Lung (tissue), 12 donors: ENCODE measurements around the gene FRYL. TPM values are rescaled to one million over a fixed set of nuclear protein-coding genes. Genes with fewer than 3 reads are reported as not detected.

Experiments used
- ATAC-seq: fragments of 200-7000 bp; cut with Tn5 transposase; one replicate; pipeline ENCODE4 v1.9.1; 2020; ENCODE audit warnings: moderate number of reproducible peaks; ENCODE audit not compliant: insufficient read depth, low FRiP score
- DNase-seq, 3 donors: peaks; one replicate each; pipeline ENCODE4 v3.0.0-alpha.2; 2013 to 2017
- H3K27ac ChIP-seq, 2 donors: one replicate each; pipeline ENCODE4 v1.5.1; 2013; ENCODE audit warnings: mild to moderate bottlenecking in 2 of 2, moderate library complexity in 2 of 2, control low read depth in 1 of 2, inconsistent platforms in 1 of 2, low read depth in 1 of 2, low read length in 1 of 2
- H3K27me3 ChIP-seq, 3 donors: one replicate each; pipeline ENCODE4 v1.5.1; 2013; ENCODE audit warnings: low read length in 2 of 3; ENCODE audit not compliant: control insufficient read depth in 3 of 3, insufficient read depth in 3 of 3
- H3K36me3 ChIP-seq, 4 donors: one replicate each; pipeline ENCODE4 v1.5.1; 2013; ENCODE audit warnings: low read length in 4 of 4, mild to moderate bottlenecking in 1 of 4, moderate library complexity in 1 of 4; ENCODE audit not compliant: control insufficient read depth in 4 of 4, insufficient read depth in 4 of 4
- H3K4me1 ChIP-seq, 5 donors: one replicate each; pipeline ENCODE4 v1.5.1; 2013; ENCODE audit warnings: low read length in 5 of 5, mild to moderate bottlenecking in 2 of 5, moderate library complexity in 1 of 5; ENCODE audit not compliant: control insufficient read depth in 5 of 5, insufficient read depth in 5 of 5
- H3K4me3 ChIP-seq: one replicate; pipeline ENCODE4 v1.5.1; 2013; ENCODE audit warnings: mild to moderate bottlenecking, control low read depth, moderate library complexity
- H3K9ac ChIP-seq, 2 donors: one replicate each; pipeline ENCODE4 v1.5.1; 2013; ENCODE audit warnings: low read length in 2 of 2, control low read depth in 1 of 2; ENCODE audit not compliant: insufficient read depth in 1 of 2
- H3K9me3 ChIP-seq, 4 donors: one replicate each; pipeline ENCODE4 v1.5.1; 2013; ENCODE audit warnings: low read length in 3 of 4, mild to moderate bottlenecking in 1 of 4, moderate library complexity in 1 of 4; ENCODE audit not compliant: control insufficient read depth in 4 of 4, insufficient read depth in 3 of 4
- WGBS, 2 donors: extraction: QIAGEN DNeasy Blood & Tissue Kit; methylation state at CpG; one replicate each; pipeline ENCODE4 v1.1.7; 2013; 5-methylcytosine and 5-hydroxymethylcytosine counted together
- polyA plus RNA-seq, 2 donors: library from polyadenylated mRNA; stranded (reverse); fragments of 200-250 nt; gene quantifications; one replicate each; pipeline ENCODE4 v1.2.1, GENCODE V29; 2013
- total RNA-seq, 2 donors: library from RNA; depleted of rRNA in 1 of 2; stranded (reverse); fragments of >200 nt in 1 of 2; gene quantifications; one replicate each; pipeline ENCODE4 v1.2.1, GENCODE V29; 2014 to 2021
- TF ChIP-seq, protein P1 (sequence below): IDR thresholded peaks from 2 replicates; pipeline ENCODE4 v1.5.1; 2012; ENCODE audit warnings: mild to moderate bottlenecking; ENCODE audit errors: control extremely low read depth, extremely low read depth
- donor health status: control.
- donor health status: control.
- donor health status: Bipolar disorder and iron deficiency.
- donor health status: healthy.
- donor health status: DM: yes; HTN: yes; CAD: no.

FRYL gene
- total and polyA plus RNA-seq, 4 donors, result 12.6 to 188 (median 31.7) TPM

- 68% methylated on average over 1 of the region's 1 CpG for WGBS, 2 donors
- no peak for DNase-seq
- no peak overlapping the region for H3K4me3 ChIP-seq
Measured at GRCh38 chr4:48470137-48470536, 309.9 kb downstream of the FRYL start.

GRCh38 chr4:48467891-48468290, 312.2 kb downstream of the FRYL start:
- 63 to 75% methylated on average over 4 to 5 of the region's 5 CpGs for WGBS, 2 donors
- Histone ChIP-seq H3K27ac (no peak overlapping the region), H3K4me3 (no peak overlapping the region), H3K27me3 (no peaks in the 10 kb centered on the region), H3K4me1 (no peaks in the 10 kb centered on the region), H3K36me3 (no peaks in the 10 kb centered on the region), H3K9ac (no peak overlapping the region), H3K9me3 (peaks cover 0 to 4% (median under 1%) of the 10 kb centered on the region in 4 donors)
- ATAC-seq (no peak), DNase-seq (no peak)
- TF ChIP-seq, protein P1, sequence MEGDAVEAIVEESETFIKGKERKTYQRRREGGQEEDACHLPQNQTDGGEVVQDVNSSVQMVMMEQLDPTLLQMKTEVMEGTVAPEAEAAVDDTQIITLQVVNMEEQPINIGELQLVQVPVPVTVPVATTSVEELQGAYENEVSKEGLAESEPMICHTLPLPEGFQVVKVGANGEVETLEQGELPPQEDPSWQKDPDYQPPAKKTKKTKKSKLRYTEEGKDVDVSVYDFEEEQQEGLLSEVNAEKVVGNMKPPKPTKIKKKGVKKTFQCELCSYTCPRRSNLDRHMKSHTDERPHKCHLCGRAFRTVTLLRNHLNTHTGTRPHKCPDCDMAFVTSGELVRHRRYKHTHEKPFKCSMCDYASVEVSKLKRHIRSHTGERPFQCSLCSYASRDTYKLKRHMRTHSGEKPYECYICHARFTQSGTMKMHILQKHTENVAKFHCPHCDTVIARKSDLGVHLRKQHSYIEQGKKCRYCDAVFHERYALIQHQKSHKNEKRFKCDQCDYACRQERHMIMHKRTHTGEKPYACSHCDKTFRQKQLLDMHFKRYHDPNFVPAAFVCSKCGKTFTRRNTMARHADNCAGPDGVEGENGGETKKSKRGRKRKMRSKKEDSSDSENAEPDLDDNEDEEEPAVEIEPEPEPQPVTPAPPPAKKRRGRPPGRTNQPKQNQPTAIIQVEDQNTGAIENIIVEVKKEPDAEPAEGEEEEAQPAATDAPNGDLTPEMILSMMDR, result no peak

More at GRCh38 chr4:48470137-48470536, 309.9 kb downstream of the FRYL start:
- no peak for ATAC-seq
- no peaks in the 10 kb centered on the region for H3K4me1 ChIP-seq
- H3K27me3 ChIP-seq, result no peaks in the 10 kb centered on the region
- TF ChIP-seq, protein P1, result no peak
- no peak overlapping the region for H3K27ac ChIP-seq
- H3K36me3 ChIP-seq, result no peaks in the 10 kb centered on the region
- H3K9ac ChIP-seq, result no peak overlapping the region
- H3K9me3 ChIP-seq, result no peaks in the 10 kb centered on the region

DNA sequence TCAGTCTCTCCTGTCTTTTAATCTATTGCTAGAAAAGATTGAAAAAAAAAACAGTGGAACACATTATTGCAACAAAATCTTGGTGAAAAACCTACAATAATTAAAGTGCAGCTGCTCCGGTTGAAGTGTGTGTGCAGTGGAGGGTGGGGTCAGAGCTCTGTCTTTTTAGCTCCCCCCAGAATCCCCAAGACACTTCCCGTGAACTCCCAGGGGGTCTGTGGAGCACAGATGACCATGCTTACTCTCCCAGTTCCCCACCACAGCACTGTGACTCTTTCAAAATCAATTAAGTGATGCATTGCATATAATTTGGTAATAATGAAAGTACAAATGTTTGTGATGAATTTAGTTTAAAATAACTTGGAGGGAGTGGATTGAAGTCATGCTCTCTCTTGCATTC, 312.6 kb downstream of the FRYL start:
- DNase-seq, result no peak
- no peaks in the 10 kb centered on the region for H3K36me3 ChIP-seq
- no peak overlapping the region for H3K9ac ChIP-seq
- H3K4me1 ChIP-seq, result no peaks in the 10 kb centered on the region
- H3K27ac ChIP-seq, result no peak overlapping the region
- ATAC-seq, result no peak
- 69 to 85% methylated on average over 2 of the region's 2 CpGs for WGBS, 2 donors
- no peak overlapping the region for H3K4me3 ChIP-seq
- TF ChIP-seq, protein P1, result no peak
- peaks cover 0 to 4% (median under 1%) of the 10 kb centered on the region in 4 donors for H3K9me3 ChIP-seq
- no peaks in the 10 kb centered on the region for H3K27me3 ChIP-seq

- ATAC-seq (no peak), DNase-seq (peak in 2 of 3 donors; percentile 9 to 41)
- Histone ChIP-seq H3K27ac (no peak overlapping the region), H3K4me1 (no peaks in the 10 kb centered on the region), H3K9ac (no peak overlapping the region), H3K27me3 (no peaks in the 10 kb centered on the region), H3K36me3 (no peaks in the 10 kb centered on the region), H3K9me3 (peaks cover 0 to 4% (median under 1%) of the 10 kb centered on the region in 4 donors), H3K4me3 (no peak overlapping the region)
- TF ChIP-seq, protein P1, result no peak
- 58 to 64% methylated on average over 5 of the region's 5 CpGs for WGBS, 2 donors
Measured at GRCh38 chr4:48462363-48462762, 317.7 kb downstream of the FRYL start.
